Right lobe of liver (tissue), 6 donors: Measurements from ENCODE around the gene CSF2. TPM values are rescaled to one million over a fixed set of nuclear protein-coding genes. Genes with fewer than 3 reads are reported as not detected.

Experiments used
- ATAC-seq, 4 donors: fragments of 200-7000 bp; cut with Tn5 transposase; one replicate each; pipeline ENCODE4 v1.9.1; 2020; ENCODE audit warnings: mild to moderate bottlenecking in 4 of 4, moderate library complexity in 4 of 4
- DNase-seq, 3 donors: peaks; one replicate each; pipeline ENCODE4 v3.0.0-alpha.2; 2020
- H3K27ac ChIP-seq, 3 donors: fragments of 200-600 bp; one replicate each; pipeline ENCODE4 v1.8.0; 2022
- H3K27me3 ChIP-seq, 2 donors: fragments of 200-600 bp; one replicate each; pipeline ENCODE4 v1.8.0; 2022
- H3K36me3 ChIP-seq, 4 donors: fragments of 200-600 bp; sonication (generic) in 1 of 4; one replicate each; pipeline versions ENCODE4 v1.5.1 to v1.8.0; 2017 to 2022; ENCODE audit warnings: control low read depth in 1 of 4
- H3K4me1 ChIP-seq, 4 donors: fragments of 200-600 bp; sonication (generic) in 1 of 4; one replicate each; pipeline versions ENCODE4 v1.5.1 to v1.8.0; 2017 to 2022; ENCODE audit warnings: control low read depth in 1 of 4
- H3K4me3 ChIP-seq, 3 donors: fragments of 200-600 bp; one replicate each; pipeline ENCODE4 v1.8.0; 2022
- H3K9me3 ChIP-seq, 4 donors: fragments of 200-600 bp; sonication (generic) in 1 of 4; one replicate each; pipeline versions ENCODE4 v1.5.1 to v1.8.0; 2017 to 2022; ENCODE audit warnings: control low read depth in 1 of 4
- POLR2A ChIP-seq: fragments of 450-650 bp; IDR thresholded peaks from one replicate; pipeline ENCODE4 v1.6.1; 2017; ENCODE audit warnings: antibody characterized with exemption, mild to moderate bottlenecking
- WGBS: methylation state at CpG from one replicate; pipeline ENCODE4 v1.1.6; 2018; ENCODE audit warnings: low coverage, low lambda C conversion rate; ENCODE audit not compliant: insufficient coverage; ENCODE audit errors: missing lambda C conversion rate; 5-methylcytosine and 5-hydroxymethylcytosine counted together
- intact Hi-C, 2 donors: fragments of 100-400 bp; cut with DNase I; formaldehyde crosslinking; loops; one replicate each; pipeline versions ENCODE4 v1.11.2 to v1.14.1; 2022
- total RNA-seq, 6 experiments: library from RNA; depleted of rRNA in 2 of 6; stranded (reverse); fragments of >200 nt in 2 of 6; fragmentation: NEBNext Ultra II Directional in 3 of 6; extraction: Animal tissue kit (Norgen Biotek cat#: 25700) in 3 of 6; gene quantifications; one replicate each; pipeline versions ENCODE4 v1.1.0 to v1.2.4, GENCODE V29; 2016 to 2023
- TF ChIP-seq, protein P1 (sequence below), 4 donors: fragments of 200-600 bp in 3 of 4; fragments of 450-650 bp in 1 of 4; IDR thresholded peaks; one replicate each; pipeline versions ENCODE4 v1.5.1 to v1.8.0; 2016 to 2022; ENCODE audit warnings: antibody characterized with exemption in 4 of 4, mild to moderate bottlenecking in 2 of 4
- donor health status: DM: no; HTN: yes; CAD: no.
- donor health status: DM: no; HTN: no; CAD: no.
- donor health status: DM: no; HTN: no; CAD: no.
- donor health status: DM: no; HTN: yes; CAD: no.
- donor health status: DM: no; HTN: yes; CAD: no.

Gene CSF2
- total RNA-seq, 6 experiments from 2014 or later = not detected

DNA sequence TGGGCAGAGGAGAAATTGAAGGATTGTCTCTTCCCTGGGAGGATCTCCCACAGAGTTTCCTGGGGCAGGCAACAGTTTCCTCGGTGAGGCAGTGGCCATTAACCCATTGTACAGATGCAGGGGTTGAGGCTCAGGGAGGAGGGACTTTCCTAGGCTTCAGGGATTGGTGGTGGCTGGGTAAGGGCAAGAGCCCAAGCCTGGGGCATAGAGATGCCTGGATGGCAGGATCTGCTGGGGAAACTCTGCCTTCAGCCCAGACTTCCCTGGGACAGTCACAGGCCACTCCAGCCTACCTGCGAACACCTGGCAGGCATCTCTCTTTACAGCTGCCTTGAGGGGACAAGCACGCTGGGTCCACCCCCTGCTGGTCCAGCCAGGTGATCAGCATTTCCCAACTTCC is 3.6 kb upstream of the CSF2 start:
- no peaks in the 10 kb centered on the region for H3K36me3 ChIP-seq
- H3K27me3 ChIP-seq = no peaks in the 10 kb centered on the region
- no peaks in the 10 kb centered on the region for H3K9me3 ChIP-seq
- intact Hi-C loops = no loop called here
- ATAC-seq (no peak), DNase-seq (no peak)
- no peak overlapping the region for H3K27ac ChIP-seq
- no peak overlapping the region for H3K4me3 ChIP-seq
- WGBS = no CpG with 5 or more reads among the region's 3 CpGs
- TF ChIP-seq POLR2A = no peak
- TF ChIP-seq, protein P1, sequence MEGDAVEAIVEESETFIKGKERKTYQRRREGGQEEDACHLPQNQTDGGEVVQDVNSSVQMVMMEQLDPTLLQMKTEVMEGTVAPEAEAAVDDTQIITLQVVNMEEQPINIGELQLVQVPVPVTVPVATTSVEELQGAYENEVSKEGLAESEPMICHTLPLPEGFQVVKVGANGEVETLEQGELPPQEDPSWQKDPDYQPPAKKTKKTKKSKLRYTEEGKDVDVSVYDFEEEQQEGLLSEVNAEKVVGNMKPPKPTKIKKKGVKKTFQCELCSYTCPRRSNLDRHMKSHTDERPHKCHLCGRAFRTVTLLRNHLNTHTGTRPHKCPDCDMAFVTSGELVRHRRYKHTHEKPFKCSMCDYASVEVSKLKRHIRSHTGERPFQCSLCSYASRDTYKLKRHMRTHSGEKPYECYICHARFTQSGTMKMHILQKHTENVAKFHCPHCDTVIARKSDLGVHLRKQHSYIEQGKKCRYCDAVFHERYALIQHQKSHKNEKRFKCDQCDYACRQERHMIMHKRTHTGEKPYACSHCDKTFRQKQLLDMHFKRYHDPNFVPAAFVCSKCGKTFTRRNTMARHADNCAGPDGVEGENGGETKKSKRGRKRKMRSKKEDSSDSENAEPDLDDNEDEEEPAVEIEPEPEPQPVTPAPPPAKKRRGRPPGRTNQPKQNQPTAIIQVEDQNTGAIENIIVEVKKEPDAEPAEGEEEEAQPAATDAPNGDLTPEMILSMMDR (IDR thresholded peaks at IDR 0.05) = no peak
- H3K4me1 ChIP-seq = no peaks in the 10 kb centered on the region

DNA sequence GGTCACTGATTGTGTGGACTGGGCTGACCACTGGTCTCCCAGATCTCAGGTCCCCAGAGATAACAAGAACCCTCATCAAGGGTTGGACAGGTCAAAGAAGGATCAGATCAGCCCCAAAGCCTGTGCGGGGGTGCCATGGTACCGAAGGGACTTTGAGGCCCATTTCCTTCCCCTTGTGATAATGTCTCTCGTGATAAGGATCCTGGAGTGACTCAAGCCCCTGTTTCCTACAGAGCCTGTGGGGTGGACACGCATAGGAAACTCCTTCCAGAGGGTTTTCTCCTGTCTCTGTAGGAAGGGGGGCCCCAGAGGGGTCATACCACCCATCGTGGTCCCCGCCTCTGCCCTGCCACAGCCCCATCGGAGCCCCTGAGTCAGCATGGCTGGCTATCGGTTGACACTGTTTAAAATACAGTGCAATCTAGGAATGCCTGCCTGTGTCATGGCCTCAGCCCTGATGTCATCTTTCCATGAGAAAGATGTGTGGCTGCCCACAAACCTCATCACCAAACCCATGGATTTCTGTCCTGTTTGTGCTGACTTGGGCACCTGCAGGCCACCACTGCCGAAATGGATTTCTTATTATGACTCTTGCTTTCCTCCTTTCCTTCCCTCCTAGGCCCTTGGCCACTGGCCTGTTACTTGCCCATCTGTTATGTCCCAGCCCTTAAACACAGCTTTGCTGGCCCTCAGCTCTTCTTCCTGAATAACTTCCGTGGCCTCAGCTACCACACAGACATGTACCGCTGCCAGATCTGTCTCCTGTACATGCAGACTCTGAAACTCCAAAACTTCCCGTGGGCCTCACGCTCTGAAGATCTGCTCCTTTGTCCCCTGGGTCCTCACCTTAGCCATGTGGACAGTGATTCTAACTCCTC is 2.9 kb upstream of the CSF2 start:
- H3K36me3 ChIP-seq = no peaks in the 10 kb centered on the region
- intact Hi-C loops = no loop called here
- no peak for TF ChIP-seq POLR2A
- TF ChIP-seq, protein P1 (IDR thresholded peaks at IDR 0.05) = no peak
- DNase-seq = no peak
- no peak overlapping the region for H3K27ac ChIP-seq
- no peaks in the 10 kb centered on the region for H3K4me1 ChIP-seq
- H3K27me3 ChIP-seq = no peaks in the 10 kb centered on the region
- no peaks in the 10 kb centered on the region for H3K9me3 ChIP-seq
- WGBS = 54% methylated on average over 5 of the region's 13 CpGs
- H3K4me3 ChIP-seq = no peak overlapping the region
- ATAC-seq = no peak

DNA sequence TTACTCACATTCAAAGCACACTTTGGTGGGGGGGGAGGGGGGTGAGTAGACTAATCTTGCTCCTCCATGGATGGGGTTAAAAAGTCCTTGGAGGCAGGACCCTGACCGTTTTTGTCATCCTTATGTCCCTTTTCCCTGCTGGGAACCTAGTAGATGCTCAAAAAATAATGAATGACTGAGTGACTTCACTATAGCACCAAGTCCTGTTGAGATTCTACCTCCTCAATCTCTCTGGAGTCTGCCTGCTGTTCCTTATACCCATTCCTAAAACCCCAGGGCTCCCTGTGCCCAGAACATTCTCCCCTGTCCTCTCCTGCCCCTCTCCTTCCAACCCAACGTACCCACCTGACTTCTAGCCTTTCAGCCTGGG is 2.3 kb upstream of the CSF2 start:
- Histone ChIP-seq H3K27me3 (no peaks in the 10 kb centered on the region), H3K9me3 (no peaks in the 10 kb centered on the region), H3K4me3 (no peak overlapping the region), H3K4me1 (no peaks in the 10 kb centered on the region), H3K27ac (no peak overlapping the region), H3K36me3 (no peaks in the 10 kb centered on the region)
- ATAC-seq (no peak), DNase-seq (no peak)
- 30% methylated on average over 1 of the region's 2 CpGs for WGBS
- intact Hi-C loops = no loop called here
- TF ChIP-seq, protein P1 (IDR thresholded peaks at IDR 0.05) = no peak
- TF ChIP-seq POLR2A = no peak

DNA sequence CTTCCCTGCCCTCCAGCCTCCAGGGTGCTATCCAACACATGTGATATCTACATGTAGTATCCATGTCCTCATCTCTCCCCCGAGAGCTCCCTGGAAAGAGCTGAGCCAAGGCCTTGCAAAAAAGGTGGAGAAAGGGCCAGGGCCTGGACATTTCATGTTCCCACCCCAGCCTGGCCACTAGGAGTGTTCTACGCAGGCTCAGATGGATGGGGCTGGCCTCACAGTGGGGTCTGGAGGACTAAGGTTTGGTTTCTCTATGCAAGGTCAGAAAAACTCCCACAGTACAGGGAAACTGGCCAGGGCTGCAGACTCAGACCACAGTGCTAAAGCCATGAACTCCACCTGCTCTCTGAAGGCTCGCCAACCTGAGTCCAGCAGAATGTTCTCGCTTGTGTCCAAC is 1.5 kb upstream of the CSF2 start:
- TF ChIP-seq POLR2A = no peak
- TF ChIP-seq, protein P1 (IDR thresholded peaks at IDR 0.05) = no peak
- H3K4me3 ChIP-seq = no peak overlapping the region
- H3K4me1 ChIP-seq = no peaks in the 10 kb centered on the region
- H3K36me3 ChIP-seq = no peaks in the 10 kb centered on the region
- ATAC-seq (no peak), DNase-seq (no peak)
- H3K27me3 ChIP-seq = no peaks in the 10 kb centered on the region
- WGBS = 86% methylated on average over 1 of the region's 4 CpGs
- intact Hi-C loops = no loop called here
- no peak overlapping the region for H3K27ac ChIP-seq
- H3K9me3 ChIP-seq = no peaks in the 10 kb centered on the region
